IMR-90 (cell line): ENCODE measurements around the gene CABP2. TPM values are rescaled to one million over a fixed set of nuclear protein-coding genes. Genes with fewer than 3 reads are reported as not detected.

ENCODE experiments used
- ATAC-seq: fragments of 200-7000 bp; cut with Tn5 transposase; 2 replicates; pipeline ENCODE4 v1.9.1; 2020; ENCODE audit warnings: low read depth, mild to moderate bottlenecking, moderate library complexity
- BruUV-seq: library from RNA; stranded (reverse); fragments of 400-500 nt; replicated peaks from 2 replicates; lab custom pipeline; 2021; lab: Mats Ljungman, UMichigan
- CTCF ChIA-PET: fragments of 300-600 bp; formaldehyde crosslinking; extraction: SDS; loops from one replicate; lab custom pipeline; 2021; ENCODE audit warnings: antibody characterized with exemption; lab: Yijun Ruan, JAX
- POLR2A ChIA-PET: fragments of 300-600 bp; sonication (Branson Sonifier 250); formaldehyde crosslinking; loops from one replicate; lab custom pipeline; 2022; ENCODE audit warnings: antibody characterized with exemption; ENCODE audit not compliant: unreplicated experiment; lab: Charles Lee
- DNase-seq: peaks from one replicate; pipeline ENCODE4 v3.0.0; 2013
- H2AFZ ChIP-seq: replicated peaks from 2 replicates; pipeline ENCODE3; 2013; ENCODE audit warnings: low read length, mild to moderate bottlenecking; ENCODE audit not compliant: poor library complexity
- H2AK5ac ChIP-seq: 2 replicates; pipeline ENCODE4 v1.6.1; 2013; ENCODE audit warnings: low read depth, low read length, inconsistent platforms
- H2AK9ac ChIP-seq: replicated peaks from 2 replicates; pipeline ENCODE3; 2013; ENCODE audit warnings: mild to moderate bottlenecking, low read depth, low read length, moderate library complexity; ENCODE audit not compliant: poor library complexity
- H2BK120ac ChIP-seq: 2 replicates; pipeline ENCODE4 v1.6.1; 2013; ENCODE audit warnings: low read depth, low read length, inconsistent platforms
- H2BK15ac ChIP-seq: 3 replicates; pipeline ENCODE4 v1.6.1; 2013; ENCODE audit warnings: low read depth, low read length, inconsistent platforms
- H2BK20ac ChIP-seq: 2 replicates; pipeline ENCODE4 v1.6.1; 2013; ENCODE audit warnings: low read depth, mild to moderate bottlenecking, inconsistent platforms, low read length, moderate library complexity
- H2BK5ac ChIP-seq: 2 replicates; pipeline ENCODE4 v1.6.1; 2013; ENCODE audit warnings: mild to moderate bottlenecking, low read depth, low read length, inconsistent platforms; ENCODE audit not compliant: poor library complexity, severe bottlenecking
- H3K14ac ChIP-seq: replicated peaks from 2 replicates; pipeline ENCODE4 v1.6.1; 2013; ENCODE audit warnings: low read depth, low read length, inconsistent platforms
- H3K18ac ChIP-seq: 2 replicates; pipeline ENCODE4 v1.6.1; 2013; ENCODE audit warnings: low read depth, low read length, control low read depth
- H3K23ac ChIP-seq: 2 replicates; pipeline ENCODE4 v1.6.1; 2013; ENCODE audit warnings: low read depth, low read length, inconsistent platforms
- H3K27ac ChIP-seq: 2 replicates; pipeline ENCODE4 v1.5.1; 2013; ENCODE audit warnings: mild to moderate bottlenecking, control low read depth, low read length; ENCODE audit not compliant: insufficient read depth
- H3K27me3 ChIP-seq: 2 replicates; pipeline ENCODE4 v1.6.1; 2013; ENCODE audit warnings: low read length; ENCODE audit not compliant: control insufficient read depth, insufficient read depth
- H3K36me3 ChIP-seq: 2 replicates; pipeline ENCODE4 v1.6.1; 2013; ENCODE audit warnings: low read length, mixed read lengths; ENCODE audit not compliant: control insufficient read depth, insufficient read depth
- H3K4ac ChIP-seq: 2 replicates; pipeline ENCODE4 v1.6.1; 2013; ENCODE audit warnings: low read depth, low read length, inconsistent platforms
- H3K4me1 ChIP-seq: 2 replicates; pipeline ENCODE4 v1.6.1; 2013; ENCODE audit warnings: low read length, mixed read lengths; ENCODE audit not compliant: control insufficient read depth, insufficient read depth
- H3K4me2 ChIP-seq: 2 replicates; pipeline ENCODE4 v1.6.1; 2013; ENCODE audit warnings: low read depth, mild to moderate bottlenecking, control low read depth, low read length, moderate library complexity
- H3K4me3 ChIP-seq: 2 replicates; pipeline ENCODE4 v1.5.1; 2013; ENCODE audit warnings: low read depth, mild to moderate bottlenecking, control low read depth, low read length, moderate library complexity; ENCODE audit not compliant: insufficient read depth
- H3K56ac ChIP-seq: 2 replicates; pipeline ENCODE4 v1.6.1; 2013; ENCODE audit warnings: low read length, inconsistent platforms; ENCODE audit not compliant: insufficient read depth; ENCODE audit errors: extremely low read depth
- H3K79me1 ChIP-seq, 2 experiments: 2 replicates each; pipeline ENCODE4 v1.6.1; 2013; ENCODE audit warnings: low read length in 2 of 2, inconsistent platforms in 1 of 2, low read depth in 1 of 2
- H3K9ac ChIP-seq: 2 replicates; pipeline ENCODE4 v1.6.1; 2013; ENCODE audit warnings: low read depth, low read length, control low read depth
- H3K9me1 ChIP-seq: 2 replicates; pipeline ENCODE4 v1.6.1; 2013; ENCODE audit warnings: low read length, inconsistent platforms; ENCODE audit not compliant: insufficient read depth
- H3K9me3 ChIP-seq: 2 replicates; pipeline ENCODE4 v1.6.1; 2013; ENCODE audit warnings: low read length; ENCODE audit not compliant: control insufficient read depth, insufficient read depth
- H4K20me1 ChIP-seq: 2 replicates; pipeline ENCODE4 v1.6.1; 2013; ENCODE audit warnings: low read length, inconsistent platforms; ENCODE audit not compliant: insufficient read depth
- H4K5ac ChIP-seq: 2 replicates; pipeline ENCODE4 v1.6.1; 2013; ENCODE audit warnings: mild to moderate bottlenecking, low read depth, low read length, control low read depth
- H4K8ac ChIP-seq, 2 experiments: 2 replicates each; pipeline ENCODE4 v1.6.1; 2013; ENCODE audit warnings: low read depth in 2 of 2, low read length in 2 of 2, control low read depth in 1 of 2, inconsistent platforms in 1 of 2
- H4K91ac ChIP-seq: 2 replicates; pipeline ENCODE4 v1.6.1; 2013; ENCODE audit warnings: low read depth, low read length, inconsistent platforms; ENCODE audit not compliant: insufficient read depth
- CEBPB ChIP-seq: IDR thresholded peaks from 2 replicates; pipeline ENCODE4 v1.6.1; 2012; ENCODE audit warnings: low read depth, low read length, improper control_type of control experiment
- CHD1 ChIP-seq: IDR thresholded peaks from 2 replicates; pipeline ENCODE4 v1.6.1; 2012; ENCODE audit warnings: low read depth, low read length, improper control_type of control experiment
- MAFK ChIP-seq: IDR thresholded peaks from 2 replicates; pipeline ENCODE4 v1.6.1; 2012; ENCODE audit warnings: low read depth, low read length, improper control_type of control experiment
- MXI1 ChIP-seq: IDR thresholded peaks from 2 replicates; pipeline ENCODE4 v1.6.1; 2012; ENCODE audit warnings: low read depth, mild to moderate bottlenecking, low read length, moderate library complexity, borderline replicate concordance
- NFE2L2 ChIP-seq: fragments of 150-350 bp; IDR thresholded peaks from 2 replicates; pipeline ENCODE4 v1.6.1; 2016; ENCODE audit warnings: low read depth, mild to moderate bottlenecking, low read length
- POLR2A ChIP-seq: IDR thresholded peaks from 2 replicates; pipeline ENCODE4 v1.6.1; 2012; ENCODE audit warnings: mild to moderate bottlenecking, low read depth, low read length
- RAD21 ChIP-seq: IDR thresholded peaks from 2 replicates; pipeline ENCODE4 v1.6.1; 2012; ENCODE audit warnings: low read length, improper control_type of control experiment
- RCOR1 ChIP-seq: IDR thresholded peaks from 2 replicates; pipeline ENCODE4 v1.6.1; 2012; ENCODE audit warnings: mild to moderate bottlenecking, low read length, improper control_type of control experiment; ENCODE audit not compliant: insufficient replicate concordance
- RFX5 ChIP-seq: IDR thresholded peaks from 2 replicates; pipeline ENCODE4 v1.8.0; 2012; ENCODE audit warnings: low read depth, mild to moderate bottlenecking, low read length, moderate library complexity
- USF2 ChIP-seq: fragments of 150-350 bp; IDR thresholded peaks from 2 replicates; pipeline ENCODE4 v1.6.1; 2017; ENCODE audit warnings: mild to moderate bottlenecking, antibody characterized with exemption, low read length, low read depth
- WGBS, 2 experiments: methylation state at CpG; one replicate each; pipeline versions ENCODE4 v1.1.5 to v1.1.7; 2013; ENCODE audit warnings: missing lambda C conversion rate in 2 of 2; ENCODE audit not compliant: insufficient read length in 1 of 2; ENCODE audit errors: extremely low coverage in 2 of 2; 5-methylcytosine and 5-hydroxymethylcytosine counted together
- dilution Hi-C: fragments of 300-500 bp; cut with HindIII; formaldehyde crosslinking; loops from one replicate; pipeline ENCODE4 v1.14.3; 2018; ENCODE audit warnings: low sequenced_read_pairs; ENCODE audit not compliant: unreplicated experiment
- in situ Hi-C: fragments of 300-500 bp; cut with MboI; formaldehyde crosslinking; loops from 3 replicates; pipeline ENCODE4 v1.14.3; 2019; ENCODE audit warnings: low sequenced_read_pairs, inconsistent platforms, mixed read lengths
- intact Hi-C: fragments of 100-400 bp; cut with micrococcal nuclease; formaldehyde crosslinking; loops from 2 replicates; pipeline ENCODE4 v1.10.0; 2022
- polyA plus RNA-seq, 3 experiments: library from polyadenylated mRNA; depleted of rRNA; stranded (reverse); fragments of >200 nt; gene quantifications; 2 replicates each; pipeline ENCODE4 v1.2.3, GENCODE V29; 2012; ENCODE audit warnings: low replicate concordance in 1 of 3
- total RNA-seq: library from RNA; depleted of rRNA; stranded (reverse); fragments of >200 nt; gene quantifications from 2 replicates; pipeline ENCODE4 v1.2.3, GENCODE V29; 2012

The CABP2 gene
- total and polyA plus RNA-seq, 2 of the 4 experiments (the other 2 are of a cell fraction) = not detected

- in situ Hi-C loops = no loop called here
- ChIA-PET CTCF (interaction anchor here (0.7 kb wide), 1 partner anchor 985 kb away, joined by 3 read pairs; no protein-coding TSS in a partner anchor), POLR2A (interaction anchor here (0.6 kb wide), 1 partner anchor 461 kb away, joined by 3 read pairs; the partner anchor contains the start of gene SYT12)
- Histone ChIP-seq H2AK9ac (peak overlapping the region; percentile 85), H3K36me3 (peaks cover 8% of the 10 kb centered on the region), H3K4me1 (peaks cover 3% of the 10 kb centered on the region; the same call in 1 of the 2 replicates), H3K14ac (no peak overlapping the region), H3K18ac (no peak overlapping the region), H2BK20ac (no peak overlapping the region), H3K4me3 (no peak overlapping the region), H4K91ac (no peak overlapping the region), H2BK5ac (no peak overlapping the region), H2AK5ac (peak overlapping the region; percentile 27; the same call in 1 of the 2 replicates), H3K27me3 (no peaks in the 10 kb centered on the region), H3K9ac (no peak overlapping the region), H4K8ac (no peak overlapping the region; a peak in 1 of 4 replicates), H3K27ac (no peak overlapping the region), H3K56ac (no peak overlapping the region; the same call in 1 of the 2 replicates), H2BK15ac (no peak overlapping the region), H3K79me1 (peaks cover 14 to 38% of the 10 kb centered on the region in 2 experiments), H2BK120ac (no peak overlapping the region), H4K20me1 (no peaks in the 10 kb centered on the region; the same call in 1 of the 2 replicates), H3K4ac (no peak overlapping the region), H3K9me1 (peaks cover 15% of the 10 kb centered on the region), H3K9me3 (no peaks in the 10 kb centered on the region), H2AFZ (peak overlapping the region; percentile 69), H3K23ac (no peak overlapping the region), H4K5ac (no peak overlapping the region), H3K4me2 (peak overlapping the region; percentile 55; the same call in 1 of the 2 replicates)
- 100% methylated on average over 5 of the region's 16 CpGs; no CpG with 5 or more reads in 1 of the 2 experiments for WGBS, 2 experiments
- TF ChIP-seq USF2 = no peak
- no peak for TF ChIP-seq CHD1
- no peak for TF ChIP-seq NFE2L2
- TF ChIP-seq RFX5 = no peak
- no peak for TF ChIP-seq MXI1
- no peak for TF ChIP-seq MAFK
- TF ChIP-seq CEBPB = no peak
- TF ChIP-seq RCOR1 = no peak
- no peak for TF ChIP-seq RAD21
- TF ChIP-seq POLR2A = no peak
- DNase-seq (no peak), ATAC-seq (no peak)
- BruUV-seq = no TSS peak
- dilution Hi-C loops = no loop called here
- intact Hi-C loops = loop anchor here (5.0 kb wide), 1 partner anchor 62 kb away; no protein-coding TSS in a partner anchor
These were observed 39.2 kb downstream of the CABP2 start for GRCh38 chr11:67483831-67484665.
